ENCODE measurements around the gene LAMB1.
"Not testable (repeated sequence)": the region's sequence is repeated elsewhere in the genome, so short reads cannot be mapped to it uniquely, and the experiment has no call there.

LAMB1 gene

GRCh38 chr7:107971613-107972012 lies 31.3 kb downstream of the LAMB1 start:
- ATAC-seq (no peak), DNase-seq (no peak)

DNA sequence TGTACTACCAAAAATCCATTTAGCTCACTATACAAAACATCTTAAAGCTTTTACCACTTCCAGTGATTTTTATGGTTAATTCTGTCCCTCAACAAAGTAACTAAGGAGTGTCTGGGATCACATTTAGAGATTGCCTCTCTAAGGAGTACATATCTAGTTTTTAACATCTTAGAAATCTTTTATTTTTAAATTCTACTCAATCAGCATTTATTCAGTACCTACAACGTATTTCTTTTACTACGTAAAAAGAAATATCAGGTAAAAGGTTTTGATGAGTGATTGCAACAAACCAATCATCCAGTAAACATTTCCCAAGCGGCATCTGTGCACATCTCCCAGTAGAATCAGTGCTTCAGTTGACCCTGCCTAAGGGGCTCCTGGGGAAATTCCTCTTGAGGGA lies 31.9 kb downstream of the LAMB1 start:
- ATAC-seq, result no peak

GRCh38 chr7:107969856-107970255 lies 33.1 kb downstream of the LAMB1 start:
- ATAC-seq (no peak), DNase-seq (no peak)

More for the DNA sequence above, 31.9 kb downstream of the LAMB1 start:
- DNase-seq, result no peak

DNA sequence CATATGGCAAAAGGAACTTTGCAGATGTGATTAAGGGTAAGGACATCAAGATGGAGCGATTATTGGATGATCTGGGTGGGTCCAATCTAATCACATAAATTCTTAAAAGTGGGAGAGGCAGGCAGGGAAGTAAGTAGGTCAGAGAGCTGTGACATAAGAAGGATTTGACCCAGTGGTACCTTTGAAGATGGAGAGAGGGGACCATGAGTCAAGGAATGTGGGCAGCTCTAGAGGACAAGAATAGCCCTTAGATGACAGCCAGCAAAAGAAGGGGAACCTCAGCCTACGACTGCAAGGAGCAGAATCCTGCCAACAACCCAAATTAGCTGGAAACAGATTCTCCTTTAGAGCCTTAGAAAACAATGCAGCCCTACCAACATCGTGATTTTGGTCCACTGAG lies 34.5 kb downstream of the LAMB1 start:
- ATAC-seq (no peak), DNase-seq (no peak)

DNA sequence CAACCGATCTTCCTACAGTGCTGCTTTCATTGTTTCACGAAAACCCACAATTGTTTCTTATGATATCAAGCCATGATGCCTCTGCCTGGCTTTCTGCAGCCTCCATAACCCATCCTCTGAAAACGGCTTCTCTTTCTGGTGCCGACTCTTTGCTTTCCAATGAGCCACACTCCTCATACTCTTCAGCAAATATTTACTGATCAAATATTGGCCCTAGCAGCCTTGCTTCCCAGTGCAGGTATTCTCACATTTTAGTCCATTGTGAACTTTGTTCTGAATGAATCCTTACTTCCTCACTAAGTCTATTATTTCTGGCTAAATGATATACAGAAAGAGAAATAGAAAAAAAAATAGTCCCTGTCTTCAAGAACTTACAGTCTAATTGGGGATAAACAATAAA lies 35.5 kb downstream of the LAMB1 start:
- ATAC-seq, result no peak
- DNase-seq, result no peak

- DNase-seq (no peak), ATAC-seq (no peak)
These were observed 36.2 kb downstream of the LAMB1 start for GRCh38 chr7:107966711-107967110.

DNA sequence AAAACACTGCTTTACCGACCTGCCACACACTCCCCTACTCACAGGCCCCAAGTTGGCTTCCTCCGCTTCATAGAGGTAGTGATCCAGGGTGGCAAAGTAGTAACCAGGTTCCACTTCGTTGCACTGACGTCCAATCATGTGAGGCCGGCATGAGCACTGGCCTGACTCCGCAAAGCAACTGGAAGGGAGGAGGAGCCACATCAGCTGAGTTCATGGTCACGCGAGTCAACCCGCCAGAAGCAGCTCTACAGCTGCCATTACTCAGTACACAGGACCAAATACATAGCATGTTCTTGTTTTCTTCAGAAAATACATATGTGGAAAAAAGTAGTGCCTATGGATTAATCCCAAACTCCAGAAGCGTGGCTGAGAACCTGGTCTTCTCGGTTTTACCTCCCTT lies 38.5 kb downstream of the LAMB1 start:
- no peak for ATAC-seq
- no peak for DNase-seq

- DNase-seq (no peak), ATAC-seq (no peak)
These were observed 40.1 kb downstream of the LAMB1 start for GRCh38 chr7:107962817-107963216.

DNA sequence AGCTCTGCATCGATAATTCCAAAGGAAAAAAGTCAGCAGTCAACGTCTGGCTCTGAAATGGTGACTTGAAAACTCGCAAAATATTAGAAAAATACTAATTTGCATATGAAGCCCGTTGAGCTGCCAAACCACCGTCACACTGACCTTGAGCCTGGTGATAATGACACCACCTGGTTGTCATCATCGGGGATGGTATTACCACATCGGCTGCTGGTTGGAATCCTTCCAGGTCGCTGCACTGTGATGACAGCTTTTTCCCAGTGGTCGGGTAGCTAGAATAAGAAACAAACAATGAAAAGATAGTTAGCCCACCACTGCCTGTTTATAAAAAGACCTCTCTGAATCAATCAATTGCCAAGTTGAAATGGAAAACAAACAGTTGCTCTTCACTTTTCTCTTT lies 41.6 kb downstream of the LAMB1 start:
- no peak for DNase-seq
- ATAC-seq, result no peak

DNA sequence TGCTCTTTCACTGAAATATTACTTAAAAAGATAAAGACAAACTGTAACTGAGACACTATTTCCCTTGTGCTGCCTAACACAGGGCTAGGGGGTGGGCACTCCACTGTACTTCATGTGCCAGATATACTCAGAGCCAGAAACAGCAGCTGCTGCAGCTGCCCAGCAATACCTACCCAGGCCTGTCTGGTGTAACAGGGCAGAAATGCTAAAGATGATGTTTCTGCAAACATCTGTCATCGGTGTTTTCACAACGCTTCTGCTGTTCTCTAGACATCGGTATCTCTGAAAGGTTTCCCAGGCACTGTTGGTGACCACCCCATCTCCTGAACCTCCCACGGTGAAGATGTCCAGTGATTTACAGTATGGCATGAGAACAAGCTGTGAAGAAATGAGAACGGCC lies 42.7 kb downstream of the LAMB1 start:
- DNase-seq (no peak), ATAC-seq (no peak)

DNA sequence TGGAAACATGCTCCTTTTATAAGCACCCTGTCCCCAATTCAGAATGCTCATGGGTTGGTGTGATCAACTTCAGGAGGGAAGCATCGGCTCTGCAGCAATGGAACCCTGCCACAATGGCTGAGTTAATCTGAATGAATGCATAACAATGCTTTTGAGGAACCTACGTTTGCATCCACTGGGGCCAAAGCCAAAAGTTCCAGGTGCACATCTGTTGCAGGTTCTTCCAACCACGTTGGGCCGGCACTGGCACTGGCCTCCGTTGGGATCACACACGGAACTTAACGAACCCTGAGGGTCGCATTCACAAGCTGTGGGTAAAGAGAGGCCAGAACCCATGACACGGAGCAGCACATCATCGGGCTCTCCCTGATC lies 43.4 kb downstream of the LAMB1 start:
- ATAC-seq, result no peak
- no peak for DNase-seq

DNA sequence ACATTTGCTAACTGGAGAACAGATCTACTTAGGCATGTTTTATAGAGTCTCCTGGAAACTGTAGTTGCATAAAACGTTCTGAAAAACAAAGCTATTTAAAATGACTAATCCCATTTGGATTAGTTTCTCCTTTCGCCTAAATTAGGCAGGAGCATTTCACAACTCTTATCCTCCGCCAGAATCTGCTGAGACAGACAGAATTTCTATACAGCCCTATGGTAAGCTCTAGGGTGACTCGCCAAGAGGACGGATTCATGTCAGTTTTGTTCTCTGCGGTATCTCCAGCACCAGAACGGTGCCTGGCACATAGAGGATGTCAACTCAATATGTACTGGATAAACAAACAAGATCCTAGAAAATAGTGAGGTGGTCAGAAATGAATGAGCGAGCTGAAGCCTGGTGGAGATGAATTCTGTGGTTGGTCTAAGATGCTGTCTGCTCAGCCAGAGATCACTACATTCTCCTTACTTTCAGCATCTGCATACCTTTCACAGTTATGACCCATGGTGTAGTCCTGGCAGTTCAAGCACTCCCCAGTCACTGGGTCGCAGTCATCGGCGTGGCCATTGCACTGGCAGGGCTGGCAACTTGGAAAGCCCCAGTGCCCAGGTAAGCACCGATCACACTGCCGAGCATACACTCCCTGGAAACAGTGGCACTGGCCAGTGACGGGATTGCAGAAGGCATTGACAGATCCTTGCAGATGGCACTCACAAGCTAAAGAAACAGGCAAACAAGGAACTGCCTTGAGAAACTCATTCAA lies 44.0 kb downstream of the LAMB1 start:
- no peak for DNase-seq
- no peak for ATAC-seq

DNA sequence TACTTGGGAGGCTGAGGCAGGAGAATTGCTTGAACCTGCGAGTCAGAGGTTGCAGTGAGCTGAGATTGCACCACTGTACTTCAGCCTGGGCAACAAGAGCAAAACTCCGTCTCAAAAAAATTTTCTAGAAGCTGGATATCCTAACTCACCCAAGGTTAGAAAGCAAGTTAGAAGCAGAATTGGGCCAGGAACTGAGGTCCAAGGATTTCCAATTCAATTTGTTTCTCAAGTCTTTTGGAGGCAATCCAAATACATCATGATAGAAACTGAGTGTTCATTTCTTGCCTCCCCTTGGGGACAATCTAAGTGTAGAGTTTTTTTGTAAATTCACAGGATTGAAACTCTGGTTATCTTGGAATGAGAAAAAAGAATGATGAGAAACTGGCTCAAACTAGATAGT lies 45.5 kb downstream of the LAMB1 start:
- no peak for DNase-seq
- no peak for ATAC-seq

DNA sequence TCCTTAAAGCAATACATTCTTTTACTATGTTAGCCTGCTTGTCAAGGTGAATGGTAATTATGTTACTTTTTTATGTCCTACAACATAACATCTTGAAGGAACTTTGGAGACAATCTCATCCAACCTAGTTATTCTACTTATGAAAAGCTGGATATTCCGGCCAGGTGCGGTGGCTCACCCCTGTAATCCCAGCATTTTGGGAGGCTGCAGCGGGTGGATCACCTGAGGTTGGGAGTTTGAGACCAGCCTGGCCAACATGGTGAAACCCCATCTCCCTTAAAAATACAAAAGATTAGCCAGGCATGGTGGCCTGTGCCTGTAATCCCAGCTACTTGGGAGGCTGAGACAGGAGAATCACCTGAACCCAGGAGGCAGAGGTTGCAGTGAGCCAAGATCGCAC lies 46.0 kb downstream of the LAMB1 start:
- ATAC-seq, DNase-seq: not testable (repeated sequence)

DNA sequence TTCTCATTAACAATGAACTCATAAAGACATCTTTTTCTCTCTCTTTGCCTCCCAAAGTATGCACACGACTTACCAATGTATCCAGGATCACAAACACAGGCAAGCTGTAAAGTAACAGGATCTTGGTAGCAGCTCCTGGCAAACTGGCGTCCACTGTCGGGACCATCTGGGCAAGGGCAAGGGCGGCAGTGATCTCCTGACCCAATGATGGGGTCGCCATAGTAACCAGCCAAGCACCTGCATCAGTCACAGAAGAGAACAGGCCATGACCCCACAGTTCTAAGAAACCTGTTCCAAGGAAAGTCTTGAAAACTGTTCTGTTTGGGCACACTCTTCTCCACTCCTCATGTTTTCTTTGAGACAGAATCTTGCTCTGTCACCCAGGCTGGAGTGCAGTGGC lies 47.6 kb downstream of the LAMB1 start:
- ATAC-seq (no peak), DNase-seq (no peak)

DNA sequence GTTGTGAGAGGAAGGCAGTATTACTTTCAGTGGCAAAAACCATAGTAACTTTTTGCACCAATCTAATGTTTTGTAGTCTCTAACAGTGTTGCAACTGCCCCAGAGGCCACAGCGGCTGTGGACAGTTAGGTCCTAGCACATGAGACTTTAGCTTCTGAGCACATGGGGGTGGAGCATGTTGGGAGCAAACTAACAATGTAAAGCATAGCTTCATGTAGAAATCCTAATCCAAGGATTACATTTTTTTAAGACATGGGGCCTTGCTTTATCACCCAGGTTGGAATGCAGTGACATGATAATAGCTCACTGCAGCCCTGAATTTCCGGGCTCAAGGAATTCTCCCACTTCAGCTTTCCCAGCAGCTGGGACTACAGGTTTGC lies 49.0 kb downstream of the LAMB1 start:
- DNase-seq, result no peak
- ATAC-seq, result no peak

DNA sequence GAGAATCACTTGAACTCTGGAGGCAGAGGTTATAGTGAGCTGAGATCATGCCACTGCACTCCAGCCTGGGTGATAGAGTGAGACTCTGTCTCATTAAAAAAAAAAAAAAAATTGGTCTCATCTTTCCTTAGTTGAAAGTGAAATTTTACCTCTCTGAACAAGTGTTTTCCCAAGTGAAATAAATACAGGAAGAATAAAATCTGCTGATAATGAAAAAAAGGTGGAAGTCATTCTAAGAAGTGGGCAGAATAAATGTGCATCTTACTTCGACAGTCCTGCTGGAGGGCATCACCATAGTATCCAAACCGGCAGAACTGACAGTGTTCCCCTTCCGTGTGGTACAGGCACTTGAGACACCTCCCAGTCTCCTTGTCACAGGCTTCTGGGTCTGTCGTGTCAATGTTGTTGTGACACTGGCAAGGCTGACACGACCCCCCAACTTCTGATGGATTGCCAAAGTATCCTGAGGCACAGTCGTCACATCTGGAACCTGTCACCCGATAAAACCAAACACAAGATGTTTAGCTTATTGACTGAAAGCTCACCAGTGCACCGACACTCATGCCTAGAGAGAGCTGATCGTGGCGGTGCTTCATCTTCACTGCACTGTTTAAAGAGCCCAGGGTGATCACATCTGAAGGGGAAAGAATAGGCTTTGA lies 49.6 kb downstream of the LAMB1 start:
- no peak for DNase-seq
- no peak for ATAC-seq

- no peak for DNase-seq
These were observed 51.1 kb downstream of the LAMB1 start for GRCh38 chr7:107951896-107952295.

DNA sequence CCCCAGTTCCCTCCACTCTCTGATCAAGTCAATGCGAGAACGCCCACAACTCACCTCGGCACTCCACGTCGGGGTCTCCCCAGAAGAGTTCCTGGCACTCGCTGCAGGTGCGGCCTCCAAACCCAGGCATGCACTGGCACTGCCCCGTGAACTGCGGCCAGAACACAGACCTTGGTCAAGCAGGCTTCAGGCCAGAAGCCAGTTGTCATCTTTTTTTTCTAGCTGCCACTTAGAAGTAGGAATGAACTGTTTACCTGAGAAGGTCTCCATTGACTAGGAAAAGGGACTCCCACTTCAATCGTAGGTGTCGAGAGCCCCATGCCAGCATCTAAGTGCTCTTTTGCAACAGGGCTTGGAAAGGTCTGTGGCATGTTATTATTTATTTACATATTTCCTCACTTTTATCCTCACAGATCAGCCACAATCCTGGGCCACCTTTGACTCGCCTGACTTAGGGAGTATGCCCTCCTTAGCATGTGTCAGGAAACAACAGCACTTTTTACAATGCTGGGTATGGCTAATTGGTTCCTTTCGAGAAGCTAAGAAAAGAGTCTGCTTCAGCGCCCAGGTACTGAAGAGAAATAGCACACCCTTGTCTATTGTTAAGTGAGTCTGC lies 51.7 kb downstream of the LAMB1 start:
- ATAC-seq (no peak), DNase-seq (no peak)

More at GRCh38 chr7:107951896-107952295, 51.1 kb downstream of the LAMB1 start:
- no peak for ATAC-seq

DNA sequence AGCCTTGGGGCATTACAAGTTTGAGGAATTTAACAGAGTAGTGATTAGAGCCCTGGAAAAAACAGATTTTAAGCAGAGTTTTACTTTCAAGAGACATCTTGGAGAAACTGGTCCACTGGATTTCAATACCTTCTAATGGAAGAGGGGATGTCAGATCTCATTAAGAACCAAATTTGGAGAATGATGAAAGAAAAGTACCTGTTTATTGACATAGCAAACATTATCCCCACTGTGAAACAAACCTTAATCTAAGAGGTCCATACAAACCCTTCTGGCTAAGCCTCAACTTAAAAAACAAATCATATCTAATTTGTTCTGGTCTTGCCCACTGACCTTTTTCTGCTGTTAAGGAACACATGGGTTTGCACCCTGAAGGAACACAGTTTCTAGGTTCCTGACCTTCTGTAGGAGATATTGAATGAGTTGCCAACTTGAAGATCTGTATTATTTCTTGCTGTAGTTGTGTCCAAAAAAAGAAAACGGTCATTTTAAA lies 53.5 kb downstream of the LAMB1 start:
- no peak for ATAC-seq

DNA sequence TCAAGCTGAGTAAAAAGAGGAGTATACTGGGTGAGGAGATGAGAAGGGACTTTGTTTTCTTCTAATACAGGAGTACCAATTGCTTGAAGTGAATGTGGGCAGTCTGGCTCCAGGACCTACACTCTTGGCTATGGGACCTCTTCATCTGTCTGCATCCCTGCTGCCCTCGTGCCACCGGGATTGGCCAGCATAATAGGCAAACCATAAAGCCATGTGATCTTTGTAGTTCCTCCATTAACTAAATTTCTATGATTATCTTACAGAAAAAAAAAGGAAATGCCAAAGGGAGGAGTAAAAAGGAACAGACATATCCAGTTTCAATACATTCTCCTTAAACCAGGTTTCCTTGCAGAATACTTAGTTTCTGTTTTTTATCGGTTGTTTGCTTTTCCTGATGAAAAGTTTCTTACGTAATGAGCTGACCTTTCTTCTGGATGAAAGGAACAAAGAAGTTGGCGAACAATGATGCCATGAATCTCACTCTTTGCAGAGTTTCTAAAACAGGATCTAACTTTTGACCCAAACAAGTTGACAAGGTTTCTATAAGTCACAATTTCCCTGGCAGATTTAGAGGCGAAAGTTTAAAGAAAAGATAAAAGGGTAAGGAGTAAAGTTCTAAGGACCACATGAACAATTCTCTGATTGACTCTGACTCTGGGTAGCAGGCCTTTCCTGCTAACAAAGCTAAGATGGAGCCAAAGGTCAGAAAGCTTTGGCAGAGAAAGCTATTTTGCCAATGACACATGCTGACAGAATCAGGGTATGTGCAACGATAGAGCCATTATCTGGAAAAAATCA lies 54.1 kb downstream of the LAMB1 start:
- no peak for DNase-seq
- ATAC-seq, result no peak

More for the DNA sequence above, 53.5 kb downstream of the LAMB1 start:
- no peak for DNase-seq

GRCh38 chr7:107946881-107947280 lies 56.1 kb downstream of the LAMB1 start:
- DNase-seq, result no peak

GRCh38 chr7:107946451-107946850 lies 56.5 kb downstream of the LAMB1 start:
- no peak for DNase-seq
- no peak for ATAC-seq

More at GRCh38 chr7:107946881-107947280, 56.1 kb downstream of the LAMB1 start:
- no peak for ATAC-seq

Data from stimulated activated naive CD8-positive, alpha-beta T cell treated with anti-CD3 and anti-CD28 coated beads, Interleukin-15, Interleukin-2, amounts not matched to agents 100 U/mL and 50 U/mL, for 24 hours (primary cell).